K562 (cell line): ENCODE results near the gene HECW1. TPM values are rescaled to one million over a fixed set of nuclear protein-coding genes. Genes with fewer than 3 reads are reported as not detected.

Source experiments
- ARID1B ChIP-seq: fragments of 450-650 bp; IDR thresholded peaks from 2 replicates; pipeline ENCODE4 v1.6.1; 2016; ENCODE audit warnings: antibody characterized with exemption, mild to moderate bottlenecking, inconsistent platforms
- ARID3B ChIP-seq: fragments of 250-450 bp; sonication (Bioruptor Pico); IDR thresholded peaks from 2 replicates; pipeline ENCODE4 v1.4.0; 2020; ENCODE audit warnings: borderline replicate concordance
- ATF4 ChIP-seq: fragments of 450-650 bp; formaldehyde crosslinking; IDR thresholded peaks from 2 replicates; pipeline ENCODE4 v1.4.0; 2022; ENCODE audit warnings: mild to moderate bottlenecking, moderate library complexity
- BDP1 ChIP-seq: IDR thresholded peaks from 3 replicates; pipeline ENCODE4 v1.6.1; 2011; ENCODE audit not compliant: insufficient read length, insufficient read depth
- DEAF1 ChIP-seq: fragments of 450-650 bp; formaldehyde crosslinking; IDR thresholded peaks from 2 replicates; pipeline ENCODE4 v1.4.0; 2020; ENCODE audit warnings: mild to moderate bottlenecking, moderate library complexity
- MEF2D ChIP-seq: conservative IDR thresholded peaks from 2 replicates; pipeline ENCODE4 v1.6.1; 2016; ENCODE audit warnings: low read depth, missing genetic modification characterization, missing compliant biosample characterization
- MTA2 ChIP-seq: fragments of 450-650 bp; IDR thresholded peaks from 2 replicates; pipeline ENCODE4 v1.6.1; 2016; ENCODE audit warnings: low read depth
- MTA3 ChIP-seq: fragments of 450-650 bp; formaldehyde crosslinking; IDR thresholded peaks from 2 replicates; pipeline ENCODE4 v1.6.1; 2017; ENCODE audit warnings: mild to moderate bottlenecking, borderline replicate concordance
- OTX1 ChIP-seq: fragments of 450-650 bp; formaldehyde crosslinking; IDR thresholded peaks from 2 replicates; pipeline ENCODE4 v1.4.0; 2022; ENCODE audit warnings: mild to moderate bottlenecking
- PML ChIP-seq: IDR thresholded peaks from 2 replicates; pipeline ENCODE4 v1.6.1; 2012; ENCODE audit warnings: low read length, inconsistent platforms
- POLR2A ChIP-seq: fragments of 450-650 bp; conservative IDR thresholded peaks from 2 replicates; pipeline ENCODE4 v1.6.1; 2016
- POLR2AphosphoS5 ChIP-seq: IDR thresholded peaks from 2 replicates; pipeline ENCODE4 v1.6.1; 2011; ENCODE audit warnings: mild to moderate bottlenecking, low read depth, low read length, moderate library complexity; ENCODE audit not compliant: control insufficient read depth, insufficient read depth
- TEAD1 ChIP-seq, 2 experiments: fragments of 450-650 bp in 1 of 2; sonication (generic) in 1 of 2; formaldehyde crosslinking; IDR thresholded peaks; 2 replicates each; pipeline versions ENCODE4 v1.4.0 to v1.8.0; 2020 to 2022; ENCODE audit warnings: mild to moderate bottlenecking in 2 of 2, missing genetic modification reagents in 1 of 2
- ZBTB2 ChIP-seq: fragments of 450-650 bp; IDR thresholded peaks from 2 replicates; pipeline ENCODE4 v1.6.1; 2016; ENCODE audit warnings: antibody characterized with exemption
- ZBTB9 ChIP-seq: fragments of 450-650 bp; formaldehyde crosslinking; IDR thresholded peaks from 2 replicates; pipeline ENCODE4 v1.4.0; 2020; ENCODE audit warnings: mild to moderate bottlenecking, moderate library complexity
- ZNF3 ChIP-seq: fragments of 250-450 bp; sonication (Bioruptor Pico); IDR thresholded peaks from 2 replicates; pipeline ENCODE4 v1.5.0; 2021; ENCODE audit warnings: mild to moderate bottlenecking, moderate library complexity
- ZNF354B ChIP-seq: fragments of 250-450 bp; sonication (Bioruptor Pico); IDR thresholded peaks from 2 replicates; pipeline ENCODE4 v1.4.0; 2020
- ZNF655 ChIP-seq: fragments of 250-450 bp; sonication (Bioruptor Pico); IDR thresholded peaks from 2 replicates; pipeline ENCODE4 v1.5.0; 2021
- ZNF668 ChIP-seq: fragments of 250-450 bp; sonication (Bioruptor Pico); IDR thresholded peaks from 2 replicates; pipeline ENCODE4 v1.8.0; 2022; ENCODE audit warnings: mild to moderate bottlenecking, inconsistent platforms
- polyA plus RNA-seq, 8 experiments: library from polyadenylated mRNA; depleted of rRNA in 4 of 8; stranded (reverse) in 5 of 8; unstranded in 3 of 8; fragments of >200 nt; fragmentation: Nextera tagmentation in 2 of 8; fragmentation: Illumina TruSeq in 1 of 8; extraction: Ambion mirVana in 2 of 8; extraction: Trizol in 1 of 8; gene quantifications; 2 replicates each; pipeline versions ENCODE4 v1.2.1 to v1.2.3, GENCODE V29; 2011 to 2014; ENCODE audit warnings: inconsistent platforms in 1 of 8, missing spikeins in 1 of 8
- total RNA-seq, 7 experiments: library from RNA; depleted of rRNA in 6 of 7; stranded (reverse); fragments of >200 nt in 6 of 7; fragmentation: Illumina TruSeq in 2 of 7; extraction: Trizol in 2 of 7; gene quantifications; 2 replicates each; pipeline versions ENCODE4 v1.2.1 to v1.2.3, GENCODE V29; 2011 to 2021; ENCODE audit warnings: low replicate concordance in 1 of 7

The HECW1 gene
- total and polyA plus RNA-seq, 9 of the 15 experiments (the other 6 are each of a cell fraction or from before 2014, with no cell fraction given) = 0.07 to 0.31 (median 0.13) TPM; not detected in 4

GRCh38 chr7:43577485-43577951, 465.1 kb downstream of the HECW1 start (continued):
- TF ChIP-seq ZNF655 = no peak
- peak; percentile 95 for TF ChIP-seq ARID1B
- 0 out of 2 replicates have a peak, but pooled peaks have one; percentile 18 for TF ChIP-seq DEAF1 (CRISPR knock-in tag)
- TF ChIP-seq ZBTB9 (CRISPR knock-in tag) = 0 out of 2 replicates have a peak, but pooled peaks have one; percentile 33
- peak; percentile 28; the same call in 1 of the 2 replicates for TF ChIP-seq ZBTB2
- no peak for TF ChIP-seq PML
- no peak for TF ChIP-seq ZNF3
- peak; percentile 72 for TF ChIP-seq MTA2
- TF ChIP-seq MTA3 = no peak
- no peak for TF ChIP-seq MEF2D (tag)
- 0 out of 2 replicates have a peak, but pooled peaks have one; percentile 42 for TF ChIP-seq ARID3B (CRISPR knock-in tag)
- no peak for TF ChIP-seq ZNF668
- no peak for TF ChIP-seq ZNF354B
- TF ChIP-seq ATF4 (CRISPR knock-in tag) = no peak
- no peak for TF ChIP-seq POLR2A
- TF ChIP-seq TEAD1 (CRISPR knock-in tag; IDR thresholded peaks at IDR 0.05) = peak; percentile 22 to 52; a peak in 1 of 4 replicates
- TF ChIP-seq BDP1 = no peak
- TF ChIP-seq POLR2AphosphoS5 = peak; percentile 33; the same call in 1 of the 2 replicates
- TF ChIP-seq OTX1 (CRISPR knock-in tag) = 0 out of 2 replicates have a peak, but pooled peaks have one; percentile 4
